Activated naive CD8-positive, alpha-beta T cell treated with anti-CD3 and anti-CD28 coated beads, Interleukin-2, amount 50 U/mL, for 24 hours (primary cell): ENCODE results near the gene FBN2.
"Not testable (repeated sequence)": the region's sequence is repeated elsewhere in the genome, so short reads cannot be mapped to it uniquely, and the experiment has no call there.

Experiments
- ATAC-seq: fragments of 150-1000 bp; cut with Tn5 transposase; one replicate; pipeline ENCODE4 v1.10.0; 2021
- DNase-seq: peaks from one replicate; pipeline ENCODE4 v3.0.0; 2021
- H3K27ac Mint-ChIP-seq: one replicate; pipeline ENCODE4 v1.8.0; 2021; ENCODE audit warnings: mild to moderate bottlenecking, mixed read lengths
- H3K27me3 Mint-ChIP-seq: one replicate; pipeline ENCODE4 v1.8.0; 2021; ENCODE audit warnings: mixed read lengths
- H3K36me3 Mint-ChIP-seq: one replicate; pipeline ENCODE4 v1.8.0; 2021; ENCODE audit warnings: low read depth, mixed read lengths
- H3K4me1 Mint-ChIP-seq: one replicate; pipeline ENCODE4 v1.8.0; 2021; ENCODE audit warnings: mixed read lengths
- H3K4me3 Mint-ChIP-seq: one replicate; pipeline ENCODE4 v1.8.0; 2021; ENCODE audit warnings: mild to moderate bottlenecking, moderate library complexity, mixed read lengths
- H3K9me3 Mint-ChIP-seq: one replicate; pipeline ENCODE4 v1.8.0; 2021; ENCODE audit warnings: mixed read lengths

FBN2 gene

DNA sequence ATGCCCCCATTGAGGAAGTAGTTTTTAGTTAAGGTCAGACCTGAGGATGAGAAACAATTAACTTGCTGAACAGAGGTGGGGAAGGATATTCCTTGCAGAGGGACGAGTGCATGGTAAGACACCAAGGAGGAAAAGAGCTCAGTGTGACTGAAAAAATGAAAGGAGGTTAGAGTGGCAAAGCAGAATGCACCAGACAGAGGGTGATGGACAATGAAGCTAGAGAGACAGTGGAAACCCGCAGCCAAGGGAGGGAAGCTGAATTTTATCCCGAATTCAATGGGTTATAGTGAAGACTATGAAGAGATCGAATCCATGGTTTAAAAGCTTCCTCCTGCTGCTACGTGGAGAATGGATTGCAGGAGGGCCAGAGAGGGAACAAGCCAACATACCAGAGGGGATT lies 206.8 kb downstream of the FBN2 start:
- Mint-ChIP-seq H3K4me3 (no peak overlapping the region), H3K4me1 (no peaks in the 10 kb centered on the region), H3K27ac (no peak overlapping the region), H3K9me3 (no peaks in the 10 kb centered on the region), H3K36me3 (no peaks in the 10 kb centered on the region), H3K27me3 (no peaks in the 10 kb centered on the region)
- no peak for ATAC-seq
- DNase-seq = no peak

GRCh38 chr5:128329386-128329939 lies 208.6 kb downstream of the FBN2 start:
- Mint-ChIP-seq H3K36me3 (no peaks in the 10 kb centered on the region), H3K27ac (no peak overlapping the region), H3K27me3 (no peaks in the 10 kb centered on the region), H3K9me3 (no peaks in the 10 kb centered on the region), H3K4me3 (no peak overlapping the region), H3K4me1 (no peaks in the 10 kb centered on the region)
- ATAC-seq = no peak
- no peak for DNase-seq

DNA sequence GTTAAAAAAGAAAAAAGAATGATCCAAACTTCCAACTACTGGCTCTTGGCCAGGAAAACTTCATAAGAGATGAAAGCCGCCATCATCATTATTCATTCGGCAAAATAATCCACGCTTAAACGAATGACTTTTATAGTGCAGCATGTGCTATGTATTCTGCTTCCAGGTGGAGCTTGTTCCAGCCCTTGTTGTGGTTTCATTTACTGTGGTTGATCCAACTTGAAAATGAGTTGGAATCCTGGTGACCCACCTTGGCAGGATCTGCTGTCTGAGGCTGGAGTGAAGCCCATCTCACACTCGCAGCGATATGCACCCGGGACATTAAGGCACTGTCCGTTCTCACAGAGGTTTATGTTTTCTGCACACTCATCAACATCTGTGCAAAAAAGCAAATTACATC lies 209.6 kb downstream of the FBN2 start:
- H3K9me3 Mint-ChIP-seq = no peaks in the 10 kb centered on the region
- H3K27me3 Mint-ChIP-seq = no peaks in the 10 kb centered on the region
- H3K4me3 Mint-ChIP-seq = no peak overlapping the region
- no peaks in the 10 kb centered on the region for H3K4me1 Mint-ChIP-seq
- no peak overlapping the region for H3K27ac Mint-ChIP-seq
- ATAC-seq (no peak), DNase-seq (no peak)
- H3K36me3 Mint-ChIP-seq = no peaks in the 10 kb centered on the region

DNA sequence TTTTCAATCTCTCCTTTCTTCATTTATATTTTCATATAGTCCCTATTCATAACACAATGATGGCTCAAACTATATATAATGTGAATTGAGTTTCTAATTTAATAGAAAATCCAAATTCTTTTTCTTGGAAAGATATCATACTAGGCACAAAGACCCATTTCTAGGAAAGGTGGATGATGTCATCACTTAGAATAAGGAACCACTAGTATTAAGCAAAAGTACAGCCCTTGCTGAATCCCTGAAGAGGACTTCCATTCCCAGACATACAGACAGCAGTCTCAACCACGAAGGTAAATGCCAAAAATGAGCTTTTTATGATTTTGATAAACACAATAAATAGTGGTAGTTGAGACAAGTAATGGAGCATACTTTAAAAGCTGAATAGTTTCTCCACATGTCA lies 210.0 kb downstream of the FBN2 start:
- Mint-ChIP-seq H3K27ac (no peak overlapping the region), H3K9me3 (no peaks in the 10 kb centered on the region), H3K36me3 (no peaks in the 10 kb centered on the region), H3K27me3 (no peaks in the 10 kb centered on the region), H3K4me1 (no peaks in the 10 kb centered on the region), H3K4me3 (no peak overlapping the region)
- ATAC-seq (no peak), DNase-seq (no peak)

- not testable (repeated sequence) for H3K27me3 Mint-ChIP-seq, H3K4me3 Mint-ChIP-seq, H3K9me3 Mint-ChIP-seq, H3K27ac Mint-ChIP-seq, H3K4me1 Mint-ChIP-seq, H3K36me3 Mint-ChIP-seq, ATAC-seq, DNase-seq
These were observed 216.6 kb downstream of the FBN2 start for GRCh38 chr5:128321418-128321817.

- H3K36me3 Mint-ChIP-seq = no peaks in the 10 kb centered on the region
- no peak for DNase-seq
- no peak for ATAC-seq
These were observed 219.4 kb downstream of the FBN2 start for GRCh38 chr5:128318691-128319090.

GRCh38 chr5:128317481-128317880 lies 220.6 kb downstream of the FBN2 start:
- peaks cover 4% of the 10 kb centered on the region for H3K9me3 Mint-ChIP-seq
- H3K27ac Mint-ChIP-seq = no peak overlapping the region
- no peaks in the 10 kb centered on the region for H3K4me1 Mint-ChIP-seq
- ATAC-seq (no peak), DNase-seq (no peak)
- no peaks in the 10 kb centered on the region for H3K36me3 Mint-ChIP-seq
- H3K4me3 Mint-ChIP-seq = no peak overlapping the region
- H3K27me3 Mint-ChIP-seq = peaks cover 2% of the 10 kb centered on the region

More at GRCh38 chr5:128318691-128319090, 219.4 kb downstream of the FBN2 start:
- peaks cover 2% of the 10 kb centered on the region for H3K27me3 Mint-ChIP-seq
- H3K9me3 Mint-ChIP-seq = peaks cover 4% of the 10 kb centered on the region
- H3K4me3 Mint-ChIP-seq = no peak overlapping the region
- H3K4me1 Mint-ChIP-seq = no peaks in the 10 kb centered on the region
- no peak overlapping the region for H3K27ac Mint-ChIP-seq

GRCh38 chr5:128315671-128316070 lies 222.4 kb downstream of the FBN2 start:
- Mint-ChIP-seq H3K9me3 (peaks cover 4% of the 10 kb centered on the region), H3K4me3 (no peak overlapping the region), H3K27ac (no peak overlapping the region), H3K4me1 (no peaks in the 10 kb centered on the region), H3K27me3 (peaks cover 2% of the 10 kb centered on the region), H3K36me3 (no peaks in the 10 kb centered on the region)
- no peak for DNase-seq
- ATAC-seq = no peak

DNA sequence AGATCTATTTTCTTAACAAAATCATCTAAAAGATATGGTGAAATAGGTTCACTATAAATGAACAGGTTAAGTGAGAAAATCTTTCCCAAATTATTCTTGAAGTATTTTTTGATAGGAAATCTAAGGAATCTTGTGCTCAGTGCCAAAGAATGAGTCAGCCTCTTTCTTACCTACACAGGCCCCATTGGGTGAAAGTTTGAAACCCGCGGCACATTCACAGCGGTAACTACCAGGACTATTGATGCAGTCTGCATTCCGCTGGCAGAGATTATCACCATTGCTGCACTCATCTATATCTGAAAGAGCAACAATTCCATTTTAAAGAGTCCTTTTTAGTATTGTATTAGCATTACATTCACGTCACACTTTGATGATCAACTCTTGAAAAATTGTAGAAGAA lies 232.7 kb downstream of the FBN2 start:
- Mint-ChIP-seq H3K4me1 (no peaks in the 10 kb centered on the region), H3K27me3 (no peaks in the 10 kb centered on the region), H3K9me3 (no peaks in the 10 kb centered on the region), H3K27ac (no peak overlapping the region), H3K36me3 (no peaks in the 10 kb centered on the region), H3K4me3 (no peak overlapping the region)
- no peak for DNase-seq
- ATAC-seq = no peak

DNA sequence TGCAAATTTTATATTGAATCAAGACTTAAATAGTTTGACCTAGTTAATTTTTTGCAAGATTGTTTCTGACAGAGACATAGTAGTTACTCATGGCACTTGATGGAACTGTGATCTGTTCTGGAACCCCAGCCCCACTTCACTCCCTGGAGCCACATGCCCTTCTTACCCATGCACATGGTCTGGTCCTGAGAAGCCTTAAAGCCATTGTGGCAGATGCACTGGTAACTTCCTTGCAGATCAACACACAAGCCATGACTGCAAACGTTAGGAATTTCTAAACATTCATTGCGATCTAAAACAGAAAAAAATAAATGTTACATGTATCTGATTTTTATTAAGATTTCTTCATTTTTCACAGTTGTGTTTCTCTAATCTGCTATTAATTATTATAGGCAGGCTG lies 233.3 kb downstream of the FBN2 start:
- Mint-ChIP-seq H3K27ac (no peak overlapping the region), H3K4me3 (no peak overlapping the region), H3K36me3 (no peaks in the 10 kb centered on the region), H3K4me1 (no peaks in the 10 kb centered on the region), H3K27me3 (no peaks in the 10 kb centered on the region), H3K9me3 (no peaks in the 10 kb centered on the region)
- DNase-seq (no peak), ATAC-seq (no peak)

DNA sequence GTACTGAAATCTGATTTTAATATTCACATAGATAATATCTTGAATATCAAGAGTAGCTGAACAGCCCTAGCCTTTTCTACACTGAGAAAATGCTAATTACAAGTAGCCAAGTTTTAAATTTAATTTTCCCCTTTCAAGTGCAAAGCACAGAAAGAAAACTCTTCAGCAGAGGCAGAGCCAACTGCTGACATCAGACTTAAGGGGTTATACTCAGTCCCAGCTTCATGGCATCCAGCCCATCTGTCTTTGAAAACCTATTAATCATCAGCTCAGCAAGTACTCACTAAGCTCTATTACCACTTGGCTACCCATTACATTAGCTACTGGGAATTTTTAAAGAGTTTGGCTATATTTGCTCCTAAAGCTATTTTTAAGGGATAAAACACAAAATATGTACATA lies 234.0 kb downstream of the FBN2 start:
- no peaks in the 10 kb centered on the region for H3K27me3 Mint-ChIP-seq
- no peaks in the 10 kb centered on the region for H3K36me3 Mint-ChIP-seq
- no peak overlapping the region for H3K4me3 Mint-ChIP-seq
- ATAC-seq (no peak), DNase-seq (no peak)
- no peaks in the 10 kb centered on the region for H3K4me1 Mint-ChIP-seq
- H3K9me3 Mint-ChIP-seq = no peaks in the 10 kb centered on the region
- H3K27ac Mint-ChIP-seq = no peak overlapping the region

GRCh38 chr5:128303593-128303992 lies 234.5 kb downstream of the FBN2 start:
- no peaks in the 10 kb centered on the region for H3K9me3 Mint-ChIP-seq
- no peak overlapping the region for H3K4me3 Mint-ChIP-seq
- no peaks in the 10 kb centered on the region for H3K36me3 Mint-ChIP-seq
- H3K27ac Mint-ChIP-seq = no peak overlapping the region
- ATAC-seq (no peak), DNase-seq (no peak)
- no peaks in the 10 kb centered on the region for H3K4me1 Mint-ChIP-seq
- H3K27me3 Mint-ChIP-seq = no peaks in the 10 kb centered on the region

GRCh38 chr5:128300181-128300580 lies 237.9 kb downstream of the FBN2 start:
- H3K36me3 Mint-ChIP-seq = no peaks in the 10 kb centered on the region
- no peak overlapping the region for H3K27ac Mint-ChIP-seq
- ATAC-seq (no peak), DNase-seq (no peak)
- no peaks in the 10 kb centered on the region for H3K27me3 Mint-ChIP-seq
- no peaks in the 10 kb centered on the region for H3K9me3 Mint-ChIP-seq
- no peaks in the 10 kb centered on the region for H3K4me1 Mint-ChIP-seq
- no peak overlapping the region for H3K4me3 Mint-ChIP-seq

- peaks cover 3% of the 10 kb centered on the region for H3K9me3 Mint-ChIP-seq
- no peaks in the 10 kb centered on the region for H3K36me3 Mint-ChIP-seq
- no peaks in the 10 kb centered on the region for H3K27me3 Mint-ChIP-seq
- H3K4me3 Mint-ChIP-seq = no peak overlapping the region
- no peak overlapping the region for H3K27ac Mint-ChIP-seq
- ATAC-seq (no peak), DNase-seq (no peak)
- H3K4me1 Mint-ChIP-seq = no peaks in the 10 kb centered on the region
These were observed 247.7 kb downstream of the FBN2 start for GRCh38 chr5:128290152-128290858.

DNA sequence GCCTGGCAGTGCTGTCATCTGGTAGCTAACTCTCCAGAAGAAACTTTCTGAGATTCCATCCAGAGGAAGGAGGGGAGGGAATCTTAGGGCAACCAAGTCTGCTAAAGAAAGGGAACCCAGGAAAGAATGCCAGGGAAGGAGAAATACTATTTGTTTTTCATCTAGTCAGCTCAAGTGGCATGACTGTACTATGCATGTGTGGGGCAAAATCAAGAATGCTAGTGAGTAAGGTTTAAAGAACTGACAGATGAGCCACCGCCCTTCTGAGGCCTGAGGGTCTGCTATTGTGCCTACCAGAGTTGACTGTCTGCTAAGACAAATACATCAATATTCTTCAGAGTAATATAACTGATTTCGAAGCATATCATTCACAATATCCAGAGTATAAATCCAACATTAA lies 250.3 kb downstream of the FBN2 start:
- H3K4me3 Mint-ChIP-seq = no peak overlapping the region
- no peaks in the 10 kb centered on the region for H3K9me3 Mint-ChIP-seq
- no peak for DNase-seq
- H3K27me3 Mint-ChIP-seq = peaks cover 1% of the 10 kb centered on the region
- H3K27ac Mint-ChIP-seq = no peak overlapping the region
- no peaks in the 10 kb centered on the region for H3K36me3 Mint-ChIP-seq
- no peak for ATAC-seq
- H3K4me1 Mint-ChIP-seq = no peaks in the 10 kb centered on the region

DNA sequence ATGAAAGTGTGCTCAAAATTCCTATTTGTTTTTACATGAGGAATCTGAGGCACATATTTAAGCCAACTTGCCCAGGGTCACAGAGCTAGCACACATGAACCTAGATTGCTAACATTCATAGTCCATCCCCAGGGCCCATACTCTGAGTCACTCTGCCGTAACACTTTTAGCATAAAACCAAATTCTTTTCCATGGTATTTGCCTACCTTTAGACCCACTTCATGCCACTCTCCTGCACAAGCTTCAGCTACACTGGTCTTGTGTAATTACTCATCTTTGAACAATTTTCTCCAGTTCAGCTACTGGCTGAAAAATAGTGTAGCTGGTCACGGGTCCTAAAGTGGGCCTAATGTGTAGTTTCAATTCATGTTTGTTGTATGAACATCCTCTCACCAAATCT lies 253.8 kb downstream of the FBN2 start:
- peaks cover 2% of the 10 kb centered on the region for H3K27me3 Mint-ChIP-seq
- no peaks in the 10 kb centered on the region for H3K36me3 Mint-ChIP-seq
- ATAC-seq (no peak), DNase-seq (no peak)
- no peak overlapping the region for H3K27ac Mint-ChIP-seq
- H3K4me1 Mint-ChIP-seq = no peaks in the 10 kb centered on the region
- H3K4me3 Mint-ChIP-seq = no peak overlapping the region
- H3K9me3 Mint-ChIP-seq = no peaks in the 10 kb centered on the region
